Karpas-422 (cell line): ENCODE results near the gene ATP8A2. TPM values are rescaled to one million over a fixed set of nuclear protein-coding genes. Genes with fewer than 3 reads are reported as not detected.

Source experiments
- DNase-seq: peaks from one replicate; pipeline ENCODE4 v3.0.0-alpha.2; 2015
- H2AFZ ChIP-seq: fragments of 200-600 bp; sonication (generic); 2 replicates; pipeline ENCODE4 v1.6.1; 2014; ENCODE audit warnings: antibody characterized with exemption, low read length, mixed read lengths
- H3K27ac ChIP-seq: fragments of 200-600 bp; sonication (generic); 2 replicates; pipeline ENCODE4 v1.5.1; 2014; ENCODE audit warnings: mild to moderate bottlenecking, low read length, moderate library complexity
- H3K27me3 ChIP-seq: fragments of 200-600 bp; sonication (generic); 2 replicates; pipeline ENCODE4 v1.6.1; 2014; ENCODE audit warnings: low read length, mixed read lengths
- H3K36me3 ChIP-seq: fragments of 200-600 bp; sonication (generic); 2 replicates; pipeline ENCODE4 v1.6.1; 2014; ENCODE audit warnings: low read length, mixed read lengths; ENCODE audit not compliant: insufficient read depth
- H3K4me1 ChIP-seq: fragments of 200-600 bp; sonication (generic); 2 replicates; pipeline ENCODE4 v1.6.1; 2014; ENCODE audit warnings: mild to moderate bottlenecking, low read length, mixed read lengths
- H3K4me2 ChIP-seq: fragments of 200-600 bp; sonication (generic); 2 replicates; pipeline ENCODE4 v1.6.1; 2014; ENCODE audit warnings: low read length, low read depth, mild to moderate bottlenecking; ENCODE audit not compliant: poor library complexity, severe bottlenecking
- H3K4me3 ChIP-seq: fragments of 200-600 bp; sonication (generic); 2 replicates; pipeline ENCODE4 v1.5.1; 2014; ENCODE audit warnings: mild to moderate bottlenecking, antibody characterized with exemption, low read length, mixed read lengths
- H3K79me2 ChIP-seq: fragments of 200-600 bp; sonication (generic); 2 replicates; pipeline ENCODE4 v1.6.1; 2014; ENCODE audit warnings: mild to moderate bottlenecking, low read length, mixed read lengths
- H3K9ac ChIP-seq: fragments of 200-600 bp; sonication (generic); 2 replicates; pipeline ENCODE4 v1.6.0; 2014; ENCODE audit warnings: low read length
- H3K9me2 ChIP-seq: fragments of 200-600 bp; sonication (generic), shearing (Covaris generic); replicated peaks from 2 replicates; pipeline ENCODE4 v1.6.0; 2014; ENCODE audit warnings: mild to moderate bottlenecking, low read length, moderate library complexity; ENCODE audit not compliant: insufficient read depth
- H3K9me3 ChIP-seq: fragments of 300-700, 200-600 bp; sonication (generic); 2 replicates; pipeline ENCODE4 v1.6.1; 2014; ENCODE audit warnings: low read length, mixed read lengths
- H4K20me1 ChIP-seq: fragments of 200-600 bp; sonication (generic); 2 replicates; pipeline ENCODE4 v1.6.1; 2014; ENCODE audit warnings: mild to moderate bottlenecking, antibody characterized with exemption, low read length, low read depth; ENCODE audit not compliant: insufficient read depth
- total RNA-seq: library from RNA; depleted of rRNA; stranded (reverse); fragments of >200 nt; shearing (Covaris generic); gene quantifications from 2 replicates; pipeline ENCODE4 v1.2.3, GENCODE V29; 2014; ENCODE audit warnings: low replicate concordance; rRNA removed

The ATP8A2 gene
- not detected in 2 replicates for total RNA-seq

GRCh38 chr13:25371875-25372283, at the start of gene ATP8A2:
TSS of gene ATP8A2 (plus strand) at chr13:25371974. CDS start at chr13:25372213, 239 bp downstream.
- no peak within 1 kb of the TSS for H3K4me2 ChIP-seq
- no peaks in the 10 kb centered on the region for H3K9me2 ChIP-seq
- no peak for DNase-seq
- H4K20me1 ChIP-seq: no peaks in the 10 kb centered on the region
- H2AFZ ChIP-seq: no peak within 1 kb of the TSS
- H3K27ac ChIP-seq: no peak within 1 kb of the TSS
- H3K4me1 ChIP-seq: peaks cover 6% of the 10 kb centered on the region; the same call in 1 of the 2 replicates
- no peaks in the 10 kb centered on the region for H3K36me3 ChIP-seq
- H3K4me3 ChIP-seq: no peak within 1 kb of the TSS
- H3K9ac ChIP-seq: no peak within 1 kb of the TSS
- H3K9me3 ChIP-seq: no peaks in the 10 kb centered on the region
- no peaks in the 10 kb centered on the region for H3K27me3 ChIP-seq
- H3K79me2 ChIP-seq: no peaks in the 10 kb centered on the region

GRCh38 chr13:25324100-25324499, 47.7 kb upstream of the ATP8A2 start:
- Histone ChIP-seq H3K27ac (no peak overlapping the region), H3K4me2 (no peak overlapping the region), H3K79me2 (peaks cover 28% of the 10 kb centered on the region), H3K9me2 (no peaks in the 10 kb centered on the region), H3K4me1 (no peaks in the 10 kb centered on the region), H2AFZ (no peak overlapping the region), H4K20me1 (no peaks in the 10 kb centered on the region), H3K9me3 (no peaks in the 10 kb centered on the region), H3K36me3 (peaks cover 86% of the 10 kb centered on the region; the same call in 1 of the 2 replicates), H3K4me3 (no peak overlapping the region), H3K9ac (no peak overlapping the region), H3K27me3 (no peaks in the 10 kb centered on the region)
- no peak for DNase-seq

- no peaks in the 10 kb centered on the region for H3K4me1 ChIP-seq
- no peak overlapping the region for H2AFZ ChIP-seq
- peaks cover 47% of the 10 kb centered on the region for H3K79me2 ChIP-seq
- H3K9me2 ChIP-seq: no peaks in the 10 kb centered on the region
- H4K20me1 ChIP-seq: peaks cover 4% of the 10 kb centered on the region; the same call in 1 of the 2 replicates
- no peak overlapping the region for H3K4me2 ChIP-seq
- H3K4me3 ChIP-seq: no peak overlapping the region
- H3K27ac ChIP-seq: no peak overlapping the region
- peaks cover 92% of the 10 kb centered on the region for H3K36me3 ChIP-seq
- H3K27me3 ChIP-seq: no peaks in the 10 kb centered on the region
- DNase-seq: no peak
- H3K9ac ChIP-seq: no peak overlapping the region
- H3K9me3 ChIP-seq: no peaks in the 10 kb centered on the region
Measured at GRCh38 chr13:25329706-25330105, 42.1 kb upstream of the ATP8A2 start.

- no peaks in the 10 kb centered on the region for H3K9me2 ChIP-seq
- no peaks in the 10 kb centered on the region for H3K9me3 ChIP-seq
- H3K27ac ChIP-seq: no peak overlapping the region
- no peak overlapping the region for H3K9ac ChIP-seq
- DNase-seq: no peak
- H3K79me2 ChIP-seq: peaks cover 43% of the 10 kb centered on the region
- H3K36me3 ChIP-seq: peaks cover 88% of the 10 kb centered on the region
- H3K27me3 ChIP-seq: no peaks in the 10 kb centered on the region
- no peak overlapping the region for H3K4me3 ChIP-seq
- H3K4me2 ChIP-seq: no peak overlapping the region
- no peaks in the 10 kb centered on the region for H3K4me1 ChIP-seq
- no peak overlapping the region for H2AFZ ChIP-seq
- peaks cover 4% of the 10 kb centered on the region; the same call in 1 of the 2 replicates for H4K20me1 ChIP-seq
Measured at GRCh38 chr13:25330541-25330940, 41.2 kb upstream of the ATP8A2 start.

GRCh38 chr13:25335856-25336255, 35.9 kb upstream of the ATP8A2 start:
- no peaks in the 10 kb centered on the region for H3K4me1 ChIP-seq
- no peaks in the 10 kb centered on the region for H3K27me3 ChIP-seq
- H4K20me1 ChIP-seq: peaks cover 4% of the 10 kb centered on the region; the same call in 1 of the 2 replicates
- H3K36me3 ChIP-seq: peaks cover 87% of the 10 kb centered on the region
- H3K4me3 ChIP-seq: no peak overlapping the region
- no peaks in the 10 kb centered on the region for H3K9me2 ChIP-seq
- no peak overlapping the region for H3K4me2 ChIP-seq
- no peak overlapping the region for H3K9ac ChIP-seq
- DNase-seq: no peak
- no peaks in the 10 kb centered on the region for H3K9me3 ChIP-seq
- H3K27ac ChIP-seq: no peak overlapping the region
- H2AFZ ChIP-seq: no peak overlapping the region
- H3K79me2 ChIP-seq: peaks cover 36% of the 10 kb centered on the region

GRCh38 chr13:25345576-25345975, 26.2 kb upstream of the ATP8A2 start:
- DNase-seq: no peak
- H3K36me3 ChIP-seq: peaks cover 4% of the 10 kb centered on the region; the same call in 1 of the 2 replicates
- H3K9me3 ChIP-seq: no peaks in the 10 kb centered on the region
- H3K4me2 ChIP-seq: no peak overlapping the region
- no peaks in the 10 kb centered on the region for H3K9me2 ChIP-seq
- H3K9ac ChIP-seq: no peak overlapping the region
- no peaks in the 10 kb centered on the region for H3K4me1 ChIP-seq
- no peaks in the 10 kb centered on the region for H4K20me1 ChIP-seq
- H3K27me3 ChIP-seq: no peaks in the 10 kb centered on the region
- H3K27ac ChIP-seq: no peak overlapping the region
- H3K4me3 ChIP-seq: no peak overlapping the region
- H3K79me2 ChIP-seq: no peaks in the 10 kb centered on the region
- no peak overlapping the region for H2AFZ ChIP-seq

GRCh38 chr13:25347151-25347550, 24.6 kb upstream of the ATP8A2 start:
- H3K27me3 ChIP-seq: no peaks in the 10 kb centered on the region
- H4K20me1 ChIP-seq: no peaks in the 10 kb centered on the region
- H3K79me2 ChIP-seq: no peaks in the 10 kb centered on the region
- no peak overlapping the region for H3K4me2 ChIP-seq
- no peak overlapping the region for H2AFZ ChIP-seq
- no peaks in the 10 kb centered on the region for H3K4me1 ChIP-seq
- no peaks in the 10 kb centered on the region for H3K9me3 ChIP-seq
- no peak overlapping the region for H3K27ac ChIP-seq
- no peaks in the 10 kb centered on the region for H3K9me2 ChIP-seq
- no peak for DNase-seq
- no peak overlapping the region for H3K9ac ChIP-seq
- no peak overlapping the region for H3K4me3 ChIP-seq
- H3K36me3 ChIP-seq: no peaks in the 10 kb centered on the region; the same call in 1 of the 2 replicates

- Histone ChIP-seq H3K9me3 (no peaks in the 10 kb centered on the region), H3K9me2 (no peaks in the 10 kb centered on the region), H3K4me1 (no peaks in the 10 kb centered on the region), H3K4me2 (no peak overlapping the region), H4K20me1 (no peaks in the 10 kb centered on the region), H3K4me3 (no peak overlapping the region), H3K79me2 (no peaks in the 10 kb centered on the region), H3K27me3 (no peaks in the 10 kb centered on the region), H3K27ac (no peak overlapping the region), H3K9ac (no peak overlapping the region), H3K36me3 (no peaks in the 10 kb centered on the region), H2AFZ (no peak overlapping the region)
- no peak for DNase-seq
Measured at GRCh38 chr13:25351404-25351803, 20.4 kb upstream of the ATP8A2 start.
